ENCODE data around the gene PTPRG. TPM values are rescaled to one million over a fixed set of nuclear protein-coding genes. Genes with fewer than 3 reads are reported as not detected.

Gene PTPRG
- total RNA-seq, 1 donor from 2014 or later, result 11.1 TPM

DNA sequence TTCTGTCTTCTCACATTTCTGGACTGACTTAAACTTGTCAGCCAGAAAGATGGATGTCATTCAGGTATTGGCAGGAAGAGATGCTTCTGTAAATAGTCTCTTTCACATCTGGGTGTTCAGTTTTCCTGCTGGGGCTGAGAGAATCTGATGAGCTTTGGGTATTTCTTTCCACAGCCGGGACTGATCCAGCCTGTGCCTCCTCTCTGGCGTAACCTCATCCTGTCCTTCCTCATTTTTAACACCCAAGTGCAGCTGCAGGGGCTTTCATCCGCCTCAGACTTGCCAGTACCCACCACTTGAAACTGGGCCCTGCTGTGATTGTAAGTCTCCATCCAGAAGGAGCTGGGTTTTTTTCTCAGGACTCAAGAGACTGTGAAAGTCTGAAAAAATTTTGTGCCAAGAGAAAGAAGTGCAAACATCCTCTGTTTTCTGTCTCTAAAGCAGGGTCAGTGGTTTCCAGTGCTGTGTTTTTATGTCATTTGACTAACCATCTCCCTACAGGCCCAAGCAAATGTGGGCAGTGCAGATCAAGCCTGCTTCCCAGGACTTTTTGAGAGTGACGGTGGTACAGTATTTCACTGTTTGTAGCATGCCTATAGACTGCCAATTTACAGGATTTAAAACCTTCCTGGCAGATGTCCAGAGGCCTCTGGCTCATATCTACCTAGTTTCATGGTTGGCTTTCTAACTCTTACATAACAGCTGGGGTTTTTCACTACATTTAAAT, 342.7 kb downstream of the PTPRG start:
- H3K4me3 ChIP-seq (ENCODE audit: low read depth, low read length), result no peak overlapping the region
- H3K36me3 ChIP-seq (ENCODE audit: control insufficient read depth, insufficient read depth, low read length), result no peaks in the 10 kb centered on the region
- DNase-seq (ENCODE audit: low read depth) (peak; percentile 59), FAIRE-seq (no peak)
- no peaks in the 10 kb centered on the region for H3K27me3 ChIP-seq (ENCODE audit: control insufficient read depth, insufficient read depth, low read length)
- TF ChIP-seq, protein P1, sequence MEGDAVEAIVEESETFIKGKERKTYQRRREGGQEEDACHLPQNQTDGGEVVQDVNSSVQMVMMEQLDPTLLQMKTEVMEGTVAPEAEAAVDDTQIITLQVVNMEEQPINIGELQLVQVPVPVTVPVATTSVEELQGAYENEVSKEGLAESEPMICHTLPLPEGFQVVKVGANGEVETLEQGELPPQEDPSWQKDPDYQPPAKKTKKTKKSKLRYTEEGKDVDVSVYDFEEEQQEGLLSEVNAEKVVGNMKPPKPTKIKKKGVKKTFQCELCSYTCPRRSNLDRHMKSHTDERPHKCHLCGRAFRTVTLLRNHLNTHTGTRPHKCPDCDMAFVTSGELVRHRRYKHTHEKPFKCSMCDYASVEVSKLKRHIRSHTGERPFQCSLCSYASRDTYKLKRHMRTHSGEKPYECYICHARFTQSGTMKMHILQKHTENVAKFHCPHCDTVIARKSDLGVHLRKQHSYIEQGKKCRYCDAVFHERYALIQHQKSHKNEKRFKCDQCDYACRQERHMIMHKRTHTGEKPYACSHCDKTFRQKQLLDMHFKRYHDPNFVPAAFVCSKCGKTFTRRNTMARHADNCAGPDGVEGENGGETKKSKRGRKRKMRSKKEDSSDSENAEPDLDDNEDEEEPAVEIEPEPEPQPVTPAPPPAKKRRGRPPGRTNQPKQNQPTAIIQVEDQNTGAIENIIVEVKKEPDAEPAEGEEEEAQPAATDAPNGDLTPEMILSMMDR (IDR thresholded peaks at IDR 0.05; ENCODE audit: insufficient read depth, low read length, severe bottlenecking), result no peak

DNA sequence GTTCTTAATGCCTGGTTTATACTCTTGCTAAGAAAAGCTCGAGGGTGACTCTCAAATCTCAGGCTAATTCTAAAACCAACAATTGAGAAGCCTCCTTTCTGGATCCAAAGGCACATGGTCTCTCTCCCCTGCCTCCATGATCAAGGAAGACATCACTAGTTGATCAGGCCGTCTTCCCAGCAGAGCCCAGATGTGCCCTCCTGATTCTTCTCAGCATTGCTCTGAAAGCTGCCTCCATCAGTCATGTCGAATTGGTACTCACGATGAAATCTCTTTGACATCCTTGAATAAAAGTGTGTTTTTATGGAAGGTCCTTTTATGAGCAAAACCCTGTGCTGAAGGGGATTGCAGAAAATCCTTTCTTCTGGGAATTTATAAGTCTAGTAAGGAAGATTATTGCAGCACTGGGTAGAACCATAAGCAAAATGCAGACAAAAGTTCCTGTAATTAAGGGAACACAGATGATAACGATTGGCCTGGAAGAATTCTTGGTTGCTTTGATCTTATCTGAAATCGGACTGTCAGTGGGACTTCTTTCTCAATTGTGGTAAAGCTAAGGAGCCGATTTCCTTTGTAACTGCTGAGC, 345.9 kb downstream of the PTPRG start:
- no peak for DNase-seq (ENCODE audit: low read depth)
- H3K4me3 ChIP-seq (ENCODE audit: low read depth, low read length), result no peak overlapping the region
- TF ChIP-seq, protein P1 (IDR thresholded peaks at IDR 0.05; ENCODE audit: insufficient read depth, low read length, severe bottlenecking), result no peak
- FAIRE-seq, result no peak
- H3K36me3 ChIP-seq (ENCODE audit: control insufficient read depth, insufficient read depth, low read length), result no peaks in the 10 kb centered on the region
- H3K27me3 ChIP-seq (ENCODE audit: control insufficient read depth, insufficient read depth, low read length), result no peaks in the 10 kb centered on the region

DNA sequence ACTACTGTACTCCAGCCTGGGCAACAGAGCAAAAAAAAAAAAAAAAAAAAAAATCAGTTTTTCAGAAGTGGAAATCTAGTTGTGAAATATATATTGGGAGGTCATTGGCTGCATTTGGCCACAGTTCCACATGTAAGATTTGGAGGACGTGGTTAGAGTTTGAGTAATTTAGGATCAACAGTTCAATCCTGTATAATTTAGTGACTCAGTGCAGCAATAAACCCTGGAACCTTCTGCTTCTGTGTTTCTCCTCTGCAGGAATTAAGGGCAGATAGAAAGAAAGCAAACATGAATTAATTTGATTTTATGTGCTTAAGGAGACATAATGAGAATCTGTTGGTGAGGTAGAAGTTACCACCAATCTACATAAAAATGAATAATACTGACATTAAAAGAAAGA, 347.0 kb downstream of the PTPRG start:
- FAIRE-seq (no peak), DNase-seq (ENCODE audit: low read depth) (no peak)
- H3K27me3 ChIP-seq (ENCODE audit: control insufficient read depth, insufficient read depth, low read length), result no peaks in the 10 kb centered on the region
- no peaks in the 10 kb centered on the region for H3K36me3 ChIP-seq (ENCODE audit: control insufficient read depth, insufficient read depth, low read length)
- TF ChIP-seq, protein P1 (IDR thresholded peaks at IDR 0.05; ENCODE audit: insufficient read depth, low read length, severe bottlenecking), result no peak
- no peak overlapping the region for H3K4me3 ChIP-seq (ENCODE audit: low read depth, low read length)

DNA sequence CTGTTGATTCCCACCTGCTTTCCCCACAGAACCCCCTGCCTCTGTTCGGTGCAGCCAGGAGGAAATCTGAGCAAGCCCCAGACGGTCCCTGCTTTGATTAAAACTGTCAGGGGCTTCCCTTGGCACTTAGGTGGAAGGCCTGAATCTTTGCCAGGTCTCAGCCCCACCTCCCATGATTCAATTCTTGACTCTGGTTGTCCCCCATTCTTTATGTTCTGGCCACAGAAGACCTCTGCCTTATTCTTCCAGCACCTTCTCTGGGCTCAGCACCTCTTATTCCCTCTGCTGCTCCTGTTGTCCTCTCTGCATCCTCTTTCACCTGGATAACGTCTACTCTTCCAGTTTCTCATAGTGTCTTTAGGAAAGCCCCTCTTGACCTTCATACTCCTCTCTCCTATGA, 349.4 kb downstream of the PTPRG start:
- Histone ChIP-seq H3K4me3 (ENCODE audit: low read depth, low read length) (no peak overlapping the region), H3K27me3 (ENCODE audit: control insufficient read depth, insufficient read depth, low read length) (no peaks in the 10 kb centered on the region), H3K36me3 (ENCODE audit: control insufficient read depth, insufficient read depth, low read length) (no peaks in the 10 kb centered on the region)
- DNase-seq (ENCODE audit: low read depth), result no peak
- no peak for FAIRE-seq
- TF ChIP-seq, protein P1 (IDR thresholded peaks at IDR 0.05; ENCODE audit: insufficient read depth, low read length, severe bottlenecking), result no peak

DNA sequence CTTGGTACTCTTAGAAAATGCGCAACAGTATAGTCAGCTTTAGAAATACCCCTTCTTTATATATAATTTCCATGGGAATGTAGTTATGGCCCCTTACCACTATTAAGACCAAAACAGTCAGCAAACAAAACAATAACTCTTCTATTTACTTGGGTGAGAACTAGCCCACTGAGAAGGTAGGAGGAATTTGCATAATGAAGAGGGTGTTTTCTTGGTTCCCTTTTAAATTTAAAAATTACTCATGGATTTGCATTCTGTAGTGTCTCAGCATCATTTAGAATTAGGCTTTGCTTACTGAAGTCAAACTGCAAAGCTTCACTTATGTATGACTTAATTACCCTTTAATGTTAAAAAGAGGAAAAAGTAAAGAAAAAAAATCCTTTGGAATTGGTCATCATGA, 350.8 kb downstream of the PTPRG start:
- no peak overlapping the region for H3K4me3 ChIP-seq (ENCODE audit: low read depth, low read length)
- no peak for DNase-seq (ENCODE audit: low read depth)
- TF ChIP-seq, protein P1 (IDR thresholded peaks at IDR 0.05; ENCODE audit: insufficient read depth, low read length, severe bottlenecking), result no peak
- H3K27me3 ChIP-seq (ENCODE audit: control insufficient read depth, insufficient read depth, low read length), result no peaks in the 10 kb centered on the region
- H3K36me3 ChIP-seq (ENCODE audit: control insufficient read depth, insufficient read depth, low read length), result no peaks in the 10 kb centered on the region
- FAIRE-seq, result no peak
